ENCODE results near the gene CTDP1. TPM values are rescaled to one million over a fixed set of nuclear protein-coding genes. Genes with fewer than 3 reads are reported as not detected.

CTDP1 gene
- total RNA-seq, 2 experiments from 2014 or later: 69.0 to 79.6 TPM

- Mint-ChIP-seq H3K9me3 (no peaks in the 10 kb centered on the region), H3K4me3 (no peak overlapping the region), H3K27ac (no peak overlapping the region), H3K36me3 (ENCODE audit: low read depth) (no peaks in the 10 kb centered on the region), H3K27me3 (peaks cover 21% of the 10 kb centered on the region), H3K4me1 (ENCODE audit: low read depth) (peaks cover 8% of the 10 kb centered on the region)
- Histone ChIP-seq H3K27me3 (ENCODE audit: control insufficient read depth in 1 of 2, insufficient read depth in 2 of 2, low read length in 2 of 2) (peaks cover 0 to 11% of the 10 kb centered on the region in 2 experiments), H3K9me3 (ENCODE audit: control insufficient read depth in 1 of 2, insufficient read depth in 1 of 2, low read length in 2 of 2) (no peaks in the 10 kb centered on the region), H3K4me1 (ENCODE audit: insufficient read depth, low read length) (peaks cover 18% of the 10 kb centered on the region), H3K36me3 (ENCODE audit: insufficient read depth, low read length) (no peaks in the 10 kb centered on the region), H3K4me3 (ENCODE audit: low read length) (no peak overlapping the region), H3K27ac (ENCODE audit: low read depth in 1 of 2, low read length in 2 of 2) (no peak overlapping the region)
- no peak for ATAC-seq (ENCODE audit: poor library complexity)
- TF ChIP-seq, protein P1, sequence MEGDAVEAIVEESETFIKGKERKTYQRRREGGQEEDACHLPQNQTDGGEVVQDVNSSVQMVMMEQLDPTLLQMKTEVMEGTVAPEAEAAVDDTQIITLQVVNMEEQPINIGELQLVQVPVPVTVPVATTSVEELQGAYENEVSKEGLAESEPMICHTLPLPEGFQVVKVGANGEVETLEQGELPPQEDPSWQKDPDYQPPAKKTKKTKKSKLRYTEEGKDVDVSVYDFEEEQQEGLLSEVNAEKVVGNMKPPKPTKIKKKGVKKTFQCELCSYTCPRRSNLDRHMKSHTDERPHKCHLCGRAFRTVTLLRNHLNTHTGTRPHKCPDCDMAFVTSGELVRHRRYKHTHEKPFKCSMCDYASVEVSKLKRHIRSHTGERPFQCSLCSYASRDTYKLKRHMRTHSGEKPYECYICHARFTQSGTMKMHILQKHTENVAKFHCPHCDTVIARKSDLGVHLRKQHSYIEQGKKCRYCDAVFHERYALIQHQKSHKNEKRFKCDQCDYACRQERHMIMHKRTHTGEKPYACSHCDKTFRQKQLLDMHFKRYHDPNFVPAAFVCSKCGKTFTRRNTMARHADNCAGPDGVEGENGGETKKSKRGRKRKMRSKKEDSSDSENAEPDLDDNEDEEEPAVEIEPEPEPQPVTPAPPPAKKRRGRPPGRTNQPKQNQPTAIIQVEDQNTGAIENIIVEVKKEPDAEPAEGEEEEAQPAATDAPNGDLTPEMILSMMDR (IDR thresholded peaks at IDR 0.05): no peak
- POLR2A ChIA-PET: no interaction called here
- peak in 2 of 14 experiments; percentile 42 to 53 for DNase-seq
- intact Hi-C loops (cut with DNase I, micrococcal nuclease): no loop called here
- CTCF ChIA-PET: no interaction called here
These were observed 37.0 kb upstream of the CTDP1 start for GRCh38 chr18:79642626-79643025.

- Mint-ChIP-seq H3K4me3 (no peak overlapping the region), H3K27me3 (peaks cover 21% of the 10 kb centered on the region), H3K36me3 (ENCODE audit: low read depth) (no peaks in the 10 kb centered on the region), H3K27ac (no peak overlapping the region), H3K4me1 (ENCODE audit: low read depth) (peaks cover 8% of the 10 kb centered on the region), H3K9me3 (no peaks in the 10 kb centered on the region)
- ChIA-PET CTCF (no interaction called here), POLR2A (no interaction called here)
- TF ChIP-seq, protein P1 (IDR thresholded peaks at IDR 0.05): no peak
- intact Hi-C loops (cut with DNase I, micrococcal nuclease): no loop called here
- no peaks in the 10 kb centered on the region for H3K36me3 ChIP-seq (ENCODE audit: insufficient read depth, low read length)
- ATAC-seq (ENCODE audit: poor library complexity) (no peak), DNase-seq (peak in 2 of 14 experiments; percentile 35 to 45)
- H3K9me3 ChIP-seq (ENCODE audit: control insufficient read depth in 1 of 2, insufficient read depth in 1 of 2, low read length in 2 of 2): no peaks in the 10 kb centered on the region
- H3K4me1 ChIP-seq (ENCODE audit: insufficient read depth, low read length): peaks cover 18% of the 10 kb centered on the region
- no peak overlapping the region for H3K27ac ChIP-seq (ENCODE audit: low read depth in 1 of 2, low read length in 2 of 2)
- peaks cover 0 to 11% of the 10 kb centered on the region in 2 experiments for H3K27me3 ChIP-seq (ENCODE audit: control insufficient read depth in 1 of 2, insufficient read depth in 2 of 2, low read length in 2 of 2)
- no peak overlapping the region for H3K4me3 ChIP-seq (ENCODE audit: low read length)
These were observed 36.3 kb upstream of the CTDP1 start for GRCh38 chr18:79643054-79643984.

DNA sequence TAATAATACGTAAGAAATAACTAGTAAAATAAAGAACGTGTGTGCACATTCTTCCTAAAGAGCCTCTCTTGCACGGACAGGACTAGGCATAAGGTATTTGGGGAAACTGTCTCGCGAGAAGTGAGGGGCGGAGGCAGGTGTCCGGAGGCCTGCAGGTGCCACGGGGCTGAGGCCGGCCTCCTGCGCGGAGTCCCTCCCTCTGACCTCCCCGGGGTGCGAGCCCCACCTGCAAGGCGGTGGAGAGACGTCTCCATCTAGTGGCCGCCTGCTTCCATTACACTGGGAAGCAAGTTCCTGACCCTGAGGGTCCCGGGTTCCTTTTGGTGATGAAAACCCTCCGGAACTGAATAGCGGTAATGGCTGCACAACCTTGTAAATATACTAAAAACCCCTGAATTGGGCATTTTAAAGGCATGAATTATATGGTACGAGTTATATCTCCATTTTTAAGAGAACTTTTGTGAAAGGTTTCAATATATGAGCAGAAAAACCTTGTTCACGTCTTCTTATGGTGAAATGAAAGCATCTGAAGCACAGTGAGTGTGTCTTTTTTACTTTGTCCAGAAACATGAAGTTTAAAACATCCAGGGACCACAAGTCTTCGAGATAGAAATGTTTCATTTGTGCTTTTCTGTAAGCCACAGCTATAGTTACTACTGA is 35.5 kb upstream of the CTDP1 start:
- H3K27me3 ChIP-seq (ENCODE audit: control insufficient read depth in 1 of 2, insufficient read depth in 2 of 2, low read length in 2 of 2): peaks cover 0 to 6% of the 10 kb centered on the region in 2 experiments
- intact Hi-C loops (cut with DNase I, micrococcal nuclease): loop anchor here (1.0 to 2.0 kb wide), 2 partner anchors 115 to 265 kb away; no protein-coding TSS in a partner anchor
- H3K27ac ChIP-seq (ENCODE audit: low read depth in 1 of 2, low read length in 2 of 2): no peak overlapping the region
- TF ChIP-seq, protein P1 (IDR thresholded peaks at IDR 0.05): peak; percentile 99
- Mint-ChIP-seq H3K4me1 (ENCODE audit: low read depth) (peaks cover 8% of the 10 kb centered on the region), H3K4me3 (no peak overlapping the region), H3K36me3 (ENCODE audit: low read depth) (no peaks in the 10 kb centered on the region), H3K27ac (no peak overlapping the region), H3K27me3 (peaks cover 18% of the 10 kb centered on the region), H3K9me3 (no peaks in the 10 kb centered on the region)
- H3K4me3 ChIP-seq (ENCODE audit: low read length): no peak overlapping the region
- H3K36me3 ChIP-seq (ENCODE audit: insufficient read depth, low read length): no peaks in the 10 kb centered on the region
- peak; percentile 44 to 80 (median 57) for DNase-seq
- POLR2A ChIA-PET: no interaction called here
- H3K9me3 ChIP-seq (ENCODE audit: control insufficient read depth in 1 of 2, insufficient read depth in 1 of 2, low read length in 2 of 2): no peaks in the 10 kb centered on the region
- CTCF ChIA-PET: interaction anchor here (1.5 kb wide), 1 partner anchor 266 kb away, joined by 5 read pairs; no protein-coding TSS in a partner anchor
- peak; percentile 80 for ATAC-seq (ENCODE audit: poor library complexity)
- peaks cover 18% of the 10 kb centered on the region for H3K4me1 ChIP-seq (ENCODE audit: insufficient read depth, low read length)
